Testis (tissue), 3 donors: Measurements from ENCODE around the gene UBE2E1. TPM values are rescaled to one million over a fixed set of nuclear protein-coding genes. Genes with fewer than 3 reads are reported as not detected.
"Not testable (repeated sequence)": the region's sequence is repeated elsewhere in the genome, so short reads cannot be mapped to it uniquely, and the experiment has no call there.

Experiments used
- DNase-seq: peaks from one replicate; pipeline ENCODE4 v3.0.0-alpha.2; 2019
- H3K27ac ChIP-seq, 2 donors: fragments of 200-600 bp; sonication (generic); one replicate each; pipeline ENCODE4 v1.5.1; 2019
- H3K27me3 ChIP-seq: fragments of 200-600 bp; sonication (generic); one replicate; pipeline ENCODE4 v1.5.1; 2019
- H3K36me3 ChIP-seq: fragments of 200-600 bp; sonication (generic); one replicate; pipeline ENCODE4 v1.5.1; 2017; ENCODE audit warnings: low read depth; ENCODE audit errors: missing control alignments
- H3K4me1 ChIP-seq: fragments of 200-600 bp; sonication (generic); one replicate; pipeline ENCODE4 v1.5.1; 2019
- H3K4me3 ChIP-seq, 2 donors: fragments of 200-600 bp; sonication (generic); one replicate each; pipeline ENCODE4 v1.5.1; 2017 to 2019
- H3K9me3 ChIP-seq: fragments of 200-600 bp; sonication (generic); one replicate; pipeline ENCODE4 v1.5.1; 2017
- CTCF ChIP-seq, 3 experiments: fragments of 450-650 bp in 2 of 3; fragments of 200-600 bp in 1 of 3; sonication (generic) in 1 of 3; IDR thresholded peaks; one replicate each; pipeline ENCODE4 v1.5.1; 2016 to 2019; ENCODE audit warnings: antibody characterized with exemption in 3 of 3, mild to moderate bottlenecking in 2 of 3, moderate library complexity in 1 of 3
- POLR2A ChIP-seq: fragments of 450-650 bp; IDR thresholded peaks from one replicate; pipeline ENCODE4 v1.6.1; 2017; ENCODE audit warnings: antibody characterized with exemption, mild to moderate bottlenecking, moderate library complexity
- WGBS, 2 donors: methylation state at CpG; one replicate each; pipeline ENCODE4 v1.1.5; 2018; 5-methylcytosine and 5-hydroxymethylcytosine counted together
- intact Hi-C: fragments of 100-400 bp; cut with DNase I; formaldehyde crosslinking; loops from one replicate; pipeline ENCODE4 v1.15.1; 2023; ENCODE audit warnings: low total_unique reads
- polyA plus RNA-seq: library from polyadenylated mRNA; stranded (reverse); fragments of 350-450 nt; fragmentation: Illumina TruSeq; extraction: RNeasy Lipid Tissue Mini Kit (QIAGEN cat#74804); gene quantifications from one replicate; pipeline ENCODE4 v1.2.3, GENCODE V29; 2014; ENCODE audit warnings: low read depth, low replicate concordance; ENCODE audit not compliant: insufficient read depth
- total RNA-seq, 2 donors: library from RNA; depleted of rRNA; stranded (reverse); fragments of >200 nt; gene quantifications; one replicate each; pipeline ENCODE4 v1.2.3, GENCODE V29; 2016

UBE2E1 gene
- total and polyA plus RNA-seq, 3 donors from 2014 or later, result 68.7 to 89.5 (median 82.2) TPM

- Histone ChIP-seq H3K36me3 (no peaks in the 10 kb centered on the region), H3K4me3 (peak overlapping the region; percentile 80 to 97), H3K9me3 (no peaks in the 10 kb centered on the region), H3K4me1 (peaks cover 10% of the 10 kb centered on the region), H3K27ac (peak overlapping the region; percentile 81 to 98), H3K27me3 (no peaks in the 10 kb centered on the region)
- WGBS, 2 donors, result 0 to 1% methylated on average over 19 to 48 of the region's 48 CpGs
- TF ChIP-seq CTCF (IDR thresholded peaks at IDR 0.05), result no peak
- TF ChIP-seq POLR2A, result no peak
- intact Hi-C loops, result no loop called here
- DNase-seq, result no peak
Observed at GRCh38 chr3:23916152-23916885, 110.6 kb downstream of the UBE2E1 start.

- Histone ChIP-seq H3K4me3 (peak within 1 kb of the TSS; percentile 80 to 97), H3K9me3 (no peaks in the 10 kb centered on the region), H3K4me1 (peaks cover 10% of the 10 kb centered on the region), H3K27me3 (no peaks in the 10 kb centered on the region), H3K36me3 (no peaks in the 10 kb centered on the region), H3K27ac (peak within 1 kb of the TSS; percentile 81 to 98)
- peak; percentile 98 for DNase-seq
- peak; percentile 70 for TF ChIP-seq POLR2A
- peak; percentile 46 to 83 (median 81) for TF ChIP-seq CTCF (IDR thresholded peaks at IDR 0.05)
- WGBS, 2 donors, result 0 to 1% methylated on average over 40 to 57 of the region's 64 CpGs
- intact Hi-C loops, result no loop called here
Observed at GRCh38 chr3:23916886-23917678, 111.3 kb downstream of the UBE2E1 start, which contains the start of the genes NKIRAS1 and RPL15. TSS of gene NKIRAS1 (minus strand) at chr3:23916990. CDS start at chr3:23910904, 6,086 bp downstream. TSS of gene RPL15 (plus strand) at chr3:23917132. CDS start at chr3:23917860, 728 bp downstream.

- H3K27me3 ChIP-seq, H3K36me3 ChIP-seq, DNase-seq, H3K9me3 ChIP-seq, intact Hi-C loops: not testable (repeated sequence)
- WGBS, 2 donors, result 0 to 1% methylated on average over 21 of the region's 21 CpGs
- peaks cover 10% of the 10 kb centered on the region for H3K4me1 ChIP-seq
- H3K27ac ChIP-seq, result peak overlapping the region; percentile 81 to 98
- H3K4me3 ChIP-seq, result peak overlapping the region; percentile 80 to 97
Observed at GRCh38 chr3:23917679-23918303, 112.0 kb downstream of the UBE2E1 start.

- peak overlapping the region; percentile 80 to 97 for H3K4me3 ChIP-seq
- WGBS, 2 donors, result 22 to 26% methylated on average over 12 of the region's 12 CpGs
- H3K27ac ChIP-seq, result peak overlapping the region; percentile 81 to 98
- H3K9me3 ChIP-seq, intact Hi-C loops, H3K27me3 ChIP-seq, DNase-seq, H3K36me3 ChIP-seq: not testable (repeated sequence)
- H3K4me1 ChIP-seq, result peaks cover 10% of the 10 kb centered on the region
Observed at GRCh38 chr3:23918331-23918730, 112.6 kb downstream of the UBE2E1 start.

GRCh38 chr3:23919628-23920027 lies 113.9 kb downstream of the UBE2E1 start:
- 69 to 79% methylated on average over 2 of the region's 2 CpGs for WGBS, 2 donors
- TF ChIP-seq POLR2A (no peak), CTCF (IDR thresholded peaks at IDR 0.05) (no peak)
- Histone ChIP-seq H3K4me1 (peaks cover 10% of the 10 kb centered on the region), H3K9me3 (no peaks in the 10 kb centered on the region), H3K27ac (no peak overlapping the region), H3K36me3 (no peaks in the 10 kb centered on the region), H3K4me3 (no peak overlapping the region), H3K27me3 (no peaks in the 10 kb centered on the region)
- intact Hi-C loops, result no loop called here
- no peak for DNase-seq
